Mesenteric fat pad (tissue), 1 donor: ENCODE measurements around the gene HPSE2. TPM values are rescaled to one million over a fixed set of nuclear protein-coding genes. Genes with fewer than 3 reads are reported as not detected.
"Not testable (repeated sequence)": the region's sequence is repeated elsewhere in the genome, so short reads cannot be mapped to it uniquely, and the experiment has no call there.

Source experiments
- DNase-seq: peaks from one replicate; pipeline ENCODE4 v3.0.0-alpha.2; 2020; ENCODE audit warnings: low spot score
- long read RNA-seq: library from polyadenylated mRNA; unstranded; transcript quantifications from one replicate; pipeline ENCODE4 v2.0.0, GENCODE V29; 2020
- total RNA-seq: library from RNA; stranded (reverse); fragmentation: NEBNext Ultra II Directional; extraction: Animal tissue kit (Norgen Biotek cat#: 25700); gene quantifications from one replicate; pipeline ENCODE4 v1.2.1, GENCODE V29; 2021
- donor health status: DM: yes; HTN: yes; CAD: no.

HPSE2 gene
- 1.9 TPM for total RNA-seq
- long read RNA-seq, partial matches to known transcripts = 0 of 2 reads
- long read RNA-seq, other reads (novel, unspliced or antisense) = 2 of 2 reads

DNA sequence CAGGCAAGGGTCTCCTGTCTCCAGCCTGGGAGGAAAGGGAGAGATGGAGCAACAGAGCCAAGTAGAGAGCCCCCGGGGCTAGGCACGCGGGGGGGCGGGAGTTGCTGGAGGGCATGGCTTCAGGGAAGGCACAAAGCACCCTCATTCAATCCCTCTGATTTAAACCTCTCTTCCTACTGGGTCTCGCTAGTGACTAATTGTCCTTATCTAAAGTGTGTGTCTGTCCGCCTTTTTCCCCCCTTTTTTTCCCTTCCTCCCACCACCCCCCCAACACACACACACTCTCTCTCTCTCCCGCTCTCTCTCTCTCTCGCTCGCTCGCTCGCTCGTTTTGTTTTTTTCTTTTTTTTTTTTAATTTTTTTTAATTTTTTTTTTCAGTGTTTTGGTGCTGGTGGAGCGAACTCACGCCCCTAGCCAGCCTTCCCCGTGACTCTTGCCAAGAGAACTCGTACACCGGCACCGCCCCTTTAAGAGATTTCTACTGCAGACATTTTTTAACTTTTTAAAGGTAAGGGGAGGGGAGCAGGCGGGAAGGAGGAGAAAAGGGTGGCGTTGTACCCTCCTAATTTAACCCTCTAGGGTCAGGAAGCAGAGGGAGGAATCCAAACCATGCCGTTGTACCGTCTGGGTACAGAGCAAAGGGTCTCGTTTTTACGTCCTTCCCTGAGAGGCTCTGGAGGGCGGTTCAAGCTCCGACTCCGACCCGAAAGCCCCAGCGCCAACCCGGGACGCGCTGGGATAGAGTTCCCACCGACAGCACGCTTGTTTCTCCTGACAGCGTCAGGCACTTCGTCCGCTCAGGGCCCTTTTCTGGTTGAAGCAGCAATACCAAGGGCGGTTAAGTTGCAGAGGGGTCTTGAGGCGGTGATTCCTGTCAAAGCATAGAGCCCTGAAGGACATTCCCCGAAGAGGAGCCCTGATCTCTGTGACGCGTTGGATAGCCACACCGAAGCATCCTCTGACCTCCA is at the start of gene HPSE2:
Gene HPSE2 (minus strand): TSS at position 195 of the 969 bp plus-strand sequence.
- no peak for DNase-seq

GRCh38 chr10:99280472-99280871 is 44.8 kb upstream of the HPSE2 start:
- DNase-seq = no peak

DNA sequence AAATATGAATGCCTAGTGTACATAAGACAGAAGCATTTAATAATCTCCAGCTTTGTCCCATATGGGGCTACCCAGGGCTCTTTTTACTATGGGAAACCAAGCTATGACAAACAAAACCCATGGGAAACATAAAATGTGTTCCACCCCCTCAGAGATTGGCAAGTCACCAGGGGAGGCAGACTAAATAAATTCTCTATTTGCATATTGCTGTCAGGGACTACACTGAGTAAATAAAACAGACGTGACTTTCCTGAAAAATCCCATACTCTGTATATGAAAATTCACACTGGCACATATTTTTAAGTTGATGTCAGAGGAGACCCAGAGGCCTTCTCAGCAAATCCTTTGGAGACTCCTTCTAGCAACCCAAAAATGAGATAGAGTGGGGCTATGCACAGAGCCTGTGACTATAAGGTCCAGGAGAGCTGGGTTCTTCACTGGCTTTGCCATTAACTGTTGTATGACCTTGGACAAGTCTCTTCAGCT is 44.0 kb upstream of the HPSE2 start:
- DNase-seq = no peak

DNA sequence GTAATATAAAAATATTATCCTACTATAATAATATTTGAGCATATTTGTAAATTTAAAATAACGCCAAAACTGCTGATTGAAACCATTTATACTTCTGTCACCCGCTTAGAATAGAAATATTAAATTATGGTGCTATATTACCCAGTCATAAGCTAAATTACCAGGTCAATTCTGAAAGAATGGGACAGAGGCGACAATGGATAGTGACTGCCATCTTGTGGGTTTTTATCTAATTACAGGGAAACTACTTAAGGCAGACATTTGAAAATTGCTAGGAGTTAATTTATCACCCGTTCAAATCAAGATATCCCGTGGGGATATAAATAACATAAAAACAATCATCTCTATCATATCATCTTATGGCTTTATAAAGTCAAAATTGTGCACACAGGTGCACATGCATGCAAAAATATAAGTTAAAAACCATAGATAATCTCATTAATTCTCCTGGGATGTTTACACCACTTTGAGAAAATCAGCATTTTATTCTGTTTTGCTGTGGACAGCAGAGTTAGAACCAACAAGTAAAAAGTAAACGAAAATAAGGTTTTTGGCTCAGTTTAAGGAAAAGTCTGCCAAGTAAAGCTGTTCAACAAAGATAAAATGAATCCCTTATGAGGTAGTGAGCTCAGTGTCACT is 41.3 kb upstream of the HPSE2 start:
- DNase-seq = no peak

GRCh38 chr10:99266383-99266782 is 30.7 kb upstream of the HPSE2 start:
- no peak for DNase-seq

- DNase-seq = no peak
These were observed 13.2 kb upstream of the HPSE2 start for GRCh38 chr10:99248824-99249223.

- not testable (repeated sequence) for DNase-seq
These were observed 12.2 kb upstream of the HPSE2 start for GRCh38 chr10:99247893-99248292.

DNA sequence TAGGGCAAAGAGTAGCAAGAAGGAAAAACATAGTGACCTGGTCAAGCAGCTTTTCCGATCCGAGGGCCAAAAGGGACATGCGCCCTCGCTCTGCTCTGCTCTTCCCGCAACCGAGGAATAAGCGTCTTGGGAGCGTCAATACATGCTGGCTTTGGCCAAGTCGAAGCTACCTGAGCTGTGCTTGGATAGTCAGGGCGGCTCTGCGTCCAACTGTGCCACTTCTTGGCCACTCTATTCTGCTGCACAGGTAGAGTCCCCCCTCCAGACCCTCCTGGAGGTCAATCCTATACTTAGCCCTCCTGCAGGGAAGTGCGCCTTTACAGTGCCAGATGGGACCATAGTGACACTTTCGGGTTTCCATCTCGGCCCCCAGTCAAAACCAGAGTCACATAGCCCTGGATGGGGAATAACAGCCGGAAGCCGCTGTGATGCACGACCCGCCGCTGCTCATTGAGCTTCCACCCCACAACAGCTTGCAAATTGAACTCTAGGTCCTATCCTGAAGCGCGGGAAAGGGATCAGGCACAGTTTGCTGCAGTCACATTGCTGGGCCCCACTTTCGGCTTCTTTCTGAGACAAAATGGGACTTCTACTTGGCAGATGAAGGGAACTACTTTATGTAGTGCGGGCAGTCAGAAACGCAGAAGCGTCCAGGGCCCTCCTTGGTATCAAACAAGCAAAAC is 1.1 kb upstream of the HPSE2 start:
- no peak for DNase-seq

GRCh38 chr10:99234791-99235657 is 628 bp downstream of the HPSE2 start:
- DNase-seq = no peak

GRCh38 chr10:99234041-99234790 is 1.4 kb downstream of the HPSE2 start:
- DNase-seq = no peak

DNA sequence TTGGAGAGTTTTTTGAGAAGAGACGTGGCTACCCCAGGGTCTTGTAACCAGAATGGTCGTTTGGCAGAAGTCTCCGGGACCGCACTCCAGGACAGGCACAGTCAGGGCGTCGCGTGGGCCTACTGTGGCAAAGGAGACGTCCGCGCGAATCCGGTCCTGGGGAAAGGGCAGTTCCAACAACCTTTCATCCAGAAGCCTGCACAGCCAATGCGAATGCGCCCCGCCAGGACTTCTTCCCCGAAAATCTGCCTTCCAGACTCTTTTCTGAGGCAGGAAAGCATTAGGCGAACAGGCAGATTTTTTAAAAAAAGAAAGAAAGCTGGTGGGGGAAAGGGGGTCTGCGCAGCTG is 2.0 kb downstream of the HPSE2 start:
- DNase-seq = no peak

GRCh38 chr10:99233000-99233688 is 2.5 kb downstream of the HPSE2 start:
- DNase-seq = no peak

GRCh38 chr10:99232360-99232999 is 3.2 kb downstream of the HPSE2 start:
- DNase-seq = no peak

DNA sequence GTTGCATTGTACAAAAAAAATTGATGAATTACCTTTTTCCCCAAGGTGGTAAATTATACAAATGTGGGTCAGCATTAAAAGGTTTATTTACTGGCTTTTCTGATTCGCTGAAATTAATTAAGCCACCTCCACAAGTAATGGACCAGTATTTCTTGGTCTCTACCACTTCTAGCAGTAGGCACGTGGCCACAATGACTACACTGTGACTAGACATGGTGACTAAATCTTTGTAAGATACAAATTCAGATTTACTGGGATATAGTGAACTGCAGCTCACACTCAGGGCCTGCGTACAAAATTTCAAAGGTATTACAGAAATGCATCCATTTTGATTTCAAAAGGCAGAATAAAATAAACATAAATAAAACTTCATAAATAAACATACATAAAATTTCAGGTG is 10.9 kb downstream of the HPSE2 start:
- DNase-seq = no peak

- DNase-seq = no peak
These were observed 28.3 kb downstream of the HPSE2 start for GRCh38 chr10:99207340-99207739.

DNA sequence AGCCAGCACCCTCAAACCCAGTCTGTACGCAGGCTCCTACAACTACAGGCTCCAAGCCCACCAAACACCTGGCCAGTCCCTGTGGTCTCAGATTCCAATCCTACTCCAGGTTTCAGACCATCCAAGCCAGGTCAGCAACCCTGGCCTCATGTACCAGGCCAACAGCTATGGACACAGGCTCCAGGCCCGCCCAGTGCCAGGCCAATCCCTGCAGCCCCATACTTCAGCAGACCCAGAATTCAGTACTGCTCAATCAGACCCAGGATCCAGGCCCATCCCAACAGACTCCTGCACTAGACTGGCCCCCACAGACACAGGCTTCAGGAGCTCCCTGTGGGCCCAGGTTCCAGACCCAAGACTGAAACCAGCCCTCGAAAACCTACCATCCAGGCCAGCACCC is 32.3 kb downstream of the HPSE2 start:
- DNase-seq = no peak

GRCh38 chr10:99172950-99173349 is 62.7 kb downstream of the HPSE2 start:
- DNase-seq = no peak

- DNase-seq = no peak
These were observed 63.4 kb downstream of the HPSE2 start for GRCh38 chr10:99172128-99172738.
